Measurements from ENCODE around the gene SORCS2. TPM values are rescaled to one million over a fixed set of nuclear protein-coding genes. Genes with fewer than 3 reads are reported as not detected.

SORCS2 gene
- total and polyA plus RNA-seq, 4 donors: 2.2 to 7.7 (median 2.5) TPM

DNA sequence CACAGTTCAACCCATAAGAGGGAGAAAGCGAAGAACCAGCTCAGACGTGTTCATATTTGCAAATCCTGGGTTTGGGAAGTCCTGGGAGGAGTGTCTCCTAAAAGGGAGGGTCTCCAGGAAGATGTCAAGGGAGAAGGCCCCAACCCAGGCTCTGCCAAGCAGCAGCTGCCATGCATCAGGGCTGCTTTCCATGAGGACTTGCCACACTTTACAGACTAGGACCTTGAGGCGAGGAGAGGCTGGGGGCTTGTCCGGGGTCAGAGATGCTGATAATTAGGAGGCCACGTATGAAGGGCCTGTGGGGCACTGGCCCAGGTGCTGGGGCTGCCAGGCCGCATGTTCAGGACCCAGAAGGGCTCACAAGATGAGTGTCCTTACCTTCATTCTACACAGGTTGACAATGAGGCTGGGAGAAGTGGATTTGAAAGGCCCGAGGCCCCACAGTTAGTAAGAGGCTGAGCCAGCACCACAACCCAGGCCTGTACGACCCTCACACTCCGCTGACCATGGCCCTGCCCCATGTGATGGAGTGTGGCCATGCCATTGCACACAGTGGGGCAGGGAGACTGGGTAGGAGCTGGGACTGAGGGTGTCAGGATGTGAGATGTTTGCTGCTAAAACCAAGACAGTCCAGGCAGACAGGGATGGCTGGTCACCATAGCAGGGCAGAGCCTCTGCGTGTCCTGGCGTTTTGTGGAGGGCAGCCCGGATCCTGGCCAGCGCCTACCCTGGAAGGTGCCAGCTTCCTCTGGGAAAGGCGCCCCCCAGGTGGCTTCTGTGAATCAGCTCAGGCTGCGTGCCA is 147.6 kb downstream of the SORCS2 start:
- Histone ChIP-seq H3K27ac (ENCODE audit: low read depth in 1 of 2, low read length in 1 of 2) (no peak overlapping the region), H3K9me3 (ENCODE audit: control insufficient read depth in 4 of 4, insufficient read depth in 3 of 4, low read length in 3 of 4) (peaks cover 0 to 10% (median 2%) of the 10 kb centered on the region in 4 donors), H3K27me3 (ENCODE audit: control insufficient read depth in 3 of 3, insufficient read depth in 3 of 3, low read length in 2 of 3) (no peaks in the 10 kb centered on the region), H3K9ac (ENCODE audit: insufficient read depth in 1 of 2, low read length in 2 of 2) (no peak overlapping the region), H3K4me1 (ENCODE audit: control insufficient read depth in 5 of 5, insufficient read depth in 5 of 5, low read length in 5 of 5) (peaks cover 0 to 9% (median 0%) of the 10 kb centered on the region in 5 donors), H3K36me3 (ENCODE audit: control insufficient read depth in 4 of 4, insufficient read depth in 4 of 4, low read length in 4 of 4) (no peaks in the 10 kb centered on the region), H3K4me3 (no peak overlapping the region)
- TF ChIP-seq, protein P1, sequence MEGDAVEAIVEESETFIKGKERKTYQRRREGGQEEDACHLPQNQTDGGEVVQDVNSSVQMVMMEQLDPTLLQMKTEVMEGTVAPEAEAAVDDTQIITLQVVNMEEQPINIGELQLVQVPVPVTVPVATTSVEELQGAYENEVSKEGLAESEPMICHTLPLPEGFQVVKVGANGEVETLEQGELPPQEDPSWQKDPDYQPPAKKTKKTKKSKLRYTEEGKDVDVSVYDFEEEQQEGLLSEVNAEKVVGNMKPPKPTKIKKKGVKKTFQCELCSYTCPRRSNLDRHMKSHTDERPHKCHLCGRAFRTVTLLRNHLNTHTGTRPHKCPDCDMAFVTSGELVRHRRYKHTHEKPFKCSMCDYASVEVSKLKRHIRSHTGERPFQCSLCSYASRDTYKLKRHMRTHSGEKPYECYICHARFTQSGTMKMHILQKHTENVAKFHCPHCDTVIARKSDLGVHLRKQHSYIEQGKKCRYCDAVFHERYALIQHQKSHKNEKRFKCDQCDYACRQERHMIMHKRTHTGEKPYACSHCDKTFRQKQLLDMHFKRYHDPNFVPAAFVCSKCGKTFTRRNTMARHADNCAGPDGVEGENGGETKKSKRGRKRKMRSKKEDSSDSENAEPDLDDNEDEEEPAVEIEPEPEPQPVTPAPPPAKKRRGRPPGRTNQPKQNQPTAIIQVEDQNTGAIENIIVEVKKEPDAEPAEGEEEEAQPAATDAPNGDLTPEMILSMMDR (IDR thresholded peaks at IDR 0.05; ENCODE audit: control extremely low read depth, extremely low read depth): no peak
- ATAC-seq (ENCODE audit: insufficient read depth, low FRiP score): no peak
- 90% methylated on average over 15 of the region's 15 CpGs for WGBS, 2 donors
- DNase-seq: no peak

DNA sequence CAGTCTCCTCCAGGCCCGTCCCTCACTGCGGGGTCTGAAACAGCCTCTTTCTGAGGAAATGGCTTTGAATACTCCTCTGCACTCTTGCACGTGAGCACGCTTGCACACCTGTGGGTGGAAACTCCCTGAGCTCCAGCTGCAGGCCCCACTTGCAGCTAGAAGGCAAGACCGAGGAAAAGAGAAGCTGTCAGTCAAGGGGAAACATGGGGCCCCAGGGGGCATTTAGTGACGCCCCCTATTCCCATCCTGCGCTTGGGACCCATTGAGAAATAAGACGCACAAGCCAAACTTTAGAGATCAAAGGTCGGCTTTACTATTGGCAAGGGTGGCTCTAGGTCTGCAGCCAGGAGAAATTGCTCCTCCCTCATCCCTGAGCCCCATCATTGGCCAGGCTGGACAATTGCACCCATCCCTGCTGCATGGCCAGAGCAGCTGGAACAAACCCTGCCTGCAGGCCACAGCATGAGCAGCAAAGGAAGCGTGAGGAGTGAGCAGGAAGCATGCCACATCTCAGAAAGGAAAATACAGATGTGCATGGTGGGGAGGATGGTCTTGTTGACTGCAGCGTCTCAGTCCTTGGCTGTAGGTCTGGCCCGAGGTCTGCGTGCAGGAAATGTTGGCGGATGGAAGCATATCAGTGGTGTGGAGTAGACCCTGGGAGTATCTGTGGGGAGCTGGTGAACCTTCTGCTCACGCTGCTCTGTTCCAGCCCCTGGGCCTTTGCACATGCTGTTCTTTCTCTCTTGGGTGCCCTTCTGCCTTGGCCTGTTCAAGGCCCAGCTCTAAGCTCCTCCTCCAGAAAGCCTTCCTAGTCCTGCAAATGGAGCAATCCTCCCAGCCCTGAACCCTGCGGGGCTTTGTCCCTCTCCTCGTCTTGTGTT is 148.5 kb downstream of the SORCS2 start:
- TF ChIP-seq, protein P1 (IDR thresholded peaks at IDR 0.05; ENCODE audit: control extremely low read depth, extremely low read depth): no peak
- no peak overlapping the region for H3K9ac ChIP-seq (ENCODE audit: insufficient read depth in 1 of 2, low read length in 2 of 2)
- H3K4me3 ChIP-seq: no peak overlapping the region
- peaks cover 0 to 10% (median 3%) of the 10 kb centered on the region in 4 donors for H3K9me3 ChIP-seq (ENCODE audit: control insufficient read depth in 4 of 4, insufficient read depth in 3 of 4, low read length in 3 of 4)
- H3K4me1 ChIP-seq (ENCODE audit: control insufficient read depth in 5 of 5, insufficient read depth in 5 of 5, low read length in 5 of 5): peaks cover 0 to 2% (median 0%) of the 10 kb centered on the region in 5 donors
- H3K36me3 ChIP-seq (ENCODE audit: control insufficient read depth in 4 of 4, insufficient read depth in 4 of 4, low read length in 4 of 4): no peaks in the 10 kb centered on the region
- no peak overlapping the region for H3K27ac ChIP-seq (ENCODE audit: low read depth in 1 of 2, low read length in 1 of 2)
- DNase-seq (no peak), ATAC-seq (ENCODE audit: insufficient read depth, low FRiP score) (no peak)
- 88% methylated on average over 17 of the region's 17 CpGs for WGBS, 2 donors
- H3K27me3 ChIP-seq (ENCODE audit: control insufficient read depth in 3 of 3, insufficient read depth in 3 of 3, low read length in 2 of 3): no peaks in the 10 kb centered on the region

DNA sequence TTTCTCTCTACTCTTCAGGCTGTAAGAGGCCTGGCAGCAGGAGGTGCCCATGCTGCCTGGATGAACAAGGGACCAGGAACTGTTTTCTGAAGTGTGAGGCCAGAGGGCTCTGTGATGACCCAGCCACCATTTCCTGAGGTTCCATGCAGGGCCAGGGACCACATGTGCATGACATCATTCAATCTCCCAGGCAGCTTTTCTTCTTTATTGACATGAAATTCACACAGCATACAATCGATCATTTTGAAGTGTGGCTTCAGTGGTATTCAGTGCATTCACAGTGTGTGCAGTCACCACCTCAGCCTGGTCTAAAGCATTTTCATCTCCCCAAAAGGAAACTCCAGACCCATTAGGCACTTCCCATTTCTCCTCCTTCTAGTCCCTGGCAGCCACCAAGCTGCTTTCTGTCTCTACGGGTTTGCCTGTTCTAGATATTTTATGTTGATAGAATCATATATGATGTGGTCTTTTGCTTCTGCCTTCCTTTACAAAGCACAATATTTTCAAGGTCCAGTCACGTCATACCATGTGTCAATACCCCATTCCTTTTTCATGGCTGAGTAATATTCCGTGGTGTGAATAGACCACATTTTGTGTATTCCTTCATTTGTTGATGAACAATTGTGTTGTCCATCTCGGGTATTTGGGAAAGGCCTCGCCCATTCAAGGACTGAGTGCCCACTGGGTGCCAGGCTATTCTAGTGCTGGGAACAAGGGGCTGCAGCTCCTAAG is 149.3 kb downstream of the SORCS2 start:
- no peak for ATAC-seq (ENCODE audit: insufficient read depth, low FRiP score)
- Histone ChIP-seq H3K9me3 (ENCODE audit: control insufficient read depth in 4 of 4, insufficient read depth in 3 of 4, low read length in 3 of 4) (peaks cover 0 to 14% (median 5%) of the 10 kb centered on the region in 4 donors), H3K27ac (ENCODE audit: low read depth in 1 of 2, low read length in 1 of 2) (no peak overlapping the region), H3K27me3 (ENCODE audit: control insufficient read depth in 3 of 3, insufficient read depth in 3 of 3, low read length in 2 of 3) (no peaks in the 10 kb centered on the region), H3K4me1 (ENCODE audit: control insufficient read depth in 5 of 5, insufficient read depth in 5 of 5, low read length in 5 of 5) (no peaks in the 10 kb centered on the region), H3K36me3 (ENCODE audit: control insufficient read depth in 4 of 4, insufficient read depth in 4 of 4, low read length in 4 of 4) (no peaks in the 10 kb centered on the region), H3K4me3 (no peak overlapping the region), H3K9ac (ENCODE audit: insufficient read depth in 1 of 2, low read length in 2 of 2) (no peak overlapping the region)
- 87 to 90% methylated on average over 6 of the region's 6 CpGs for WGBS, 2 donors
- DNase-seq: no peak
- TF ChIP-seq, protein P1 (IDR thresholded peaks at IDR 0.05; ENCODE audit: control extremely low read depth, extremely low read depth): no peak
